HFF-Myc (cell line): Measurements from ENCODE around the gene MATN1.

Source experiments
- DNase-seq: peaks from one replicate; pipeline ENCODE4 v3.0.0-alpha.2; 2011; ENCODE audit warnings: low read depth; ENCODE audit errors: extremely low read depth
- H3K4me3 ChIP-seq: replicated peaks from 2 replicates; pipeline ENCODE4 v1.5.1; 2011; ENCODE audit warnings: low read depth, mild to moderate bottlenecking, control low read depth, low read length
- TF ChIP-seq, protein P1 (sequence below): IDR thresholded peaks from 2 replicates; pipeline ENCODE4 v1.5.1; 2012; ENCODE audit warnings: mild to moderate bottlenecking, low read depth, low read length, control low read depth; ENCODE audit errors: missing control alignments

MATN1 gene

GRCh38 chr1:30687886-30688285 is 35.5 kb downstream of the MATN1 start:
- no peak for DNase-seq
- H3K4me3 ChIP-seq: no peak overlapping the region
- TF ChIP-seq, protein P1, sequence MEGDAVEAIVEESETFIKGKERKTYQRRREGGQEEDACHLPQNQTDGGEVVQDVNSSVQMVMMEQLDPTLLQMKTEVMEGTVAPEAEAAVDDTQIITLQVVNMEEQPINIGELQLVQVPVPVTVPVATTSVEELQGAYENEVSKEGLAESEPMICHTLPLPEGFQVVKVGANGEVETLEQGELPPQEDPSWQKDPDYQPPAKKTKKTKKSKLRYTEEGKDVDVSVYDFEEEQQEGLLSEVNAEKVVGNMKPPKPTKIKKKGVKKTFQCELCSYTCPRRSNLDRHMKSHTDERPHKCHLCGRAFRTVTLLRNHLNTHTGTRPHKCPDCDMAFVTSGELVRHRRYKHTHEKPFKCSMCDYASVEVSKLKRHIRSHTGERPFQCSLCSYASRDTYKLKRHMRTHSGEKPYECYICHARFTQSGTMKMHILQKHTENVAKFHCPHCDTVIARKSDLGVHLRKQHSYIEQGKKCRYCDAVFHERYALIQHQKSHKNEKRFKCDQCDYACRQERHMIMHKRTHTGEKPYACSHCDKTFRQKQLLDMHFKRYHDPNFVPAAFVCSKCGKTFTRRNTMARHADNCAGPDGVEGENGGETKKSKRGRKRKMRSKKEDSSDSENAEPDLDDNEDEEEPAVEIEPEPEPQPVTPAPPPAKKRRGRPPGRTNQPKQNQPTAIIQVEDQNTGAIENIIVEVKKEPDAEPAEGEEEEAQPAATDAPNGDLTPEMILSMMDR: no peak

GRCh38 chr1:30686236-30686935 is 37.0 kb downstream of the MATN1 start:
- H3K4me3 ChIP-seq: no peak overlapping the region
- no peak for DNase-seq
- TF ChIP-seq, protein P1: no peak

- no peak overlapping the region for H3K4me3 ChIP-seq
- TF ChIP-seq, protein P1: no peak
- no peak for DNase-seq
These were observed 37.6 kb downstream of the MATN1 start for GRCh38 chr1:30685796-30686165.

GRCh38 chr1:30684881-30685795 is 38.2 kb downstream of the MATN1 start:
- TF ChIP-seq, protein P1: no peak
- no peak overlapping the region for H3K4me3 ChIP-seq
- no peak for DNase-seq

DNA sequence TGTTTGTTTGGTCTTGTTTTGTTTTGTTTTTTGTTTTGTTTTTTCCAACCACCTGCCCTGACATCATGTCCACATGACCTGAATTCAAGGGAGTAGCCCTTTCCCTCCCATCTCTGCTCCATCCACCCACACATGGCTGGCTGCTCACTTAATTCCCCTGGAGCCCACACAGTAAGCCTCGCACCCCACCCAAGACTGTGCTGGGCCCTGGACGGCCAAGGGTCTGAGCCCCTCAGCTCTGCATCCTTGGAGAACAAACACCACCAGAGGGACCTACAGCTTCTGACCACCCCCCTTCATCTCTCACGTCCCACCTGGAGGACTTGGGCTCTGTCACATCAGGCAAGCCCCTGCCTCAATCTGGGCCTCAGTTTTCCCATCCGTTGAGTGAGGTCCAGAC is 39.1 kb downstream of the MATN1 start:
- H3K4me3 ChIP-seq: no peak overlapping the region
- DNase-seq: no peak
- TF ChIP-seq, protein P1: no peak

DNA sequence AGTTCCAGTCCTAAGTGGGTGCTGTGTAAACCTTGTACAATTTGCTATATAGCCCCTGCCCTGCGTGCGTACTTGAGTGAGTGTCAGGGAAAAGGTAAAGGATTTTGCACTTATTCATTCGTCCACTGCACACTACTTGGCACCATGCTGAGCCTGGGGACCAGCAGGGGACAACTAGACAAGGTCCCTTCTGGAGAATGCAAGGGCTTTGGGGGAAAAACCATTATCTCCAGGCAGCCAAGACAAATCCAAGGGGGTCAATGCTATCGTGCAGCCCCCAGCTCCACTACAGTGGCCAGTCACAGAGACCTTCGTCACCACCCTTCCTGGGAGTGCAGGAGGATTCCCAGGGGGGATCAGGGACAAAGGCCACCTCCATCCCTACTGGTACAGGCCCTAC is 39.7 kb downstream of the MATN1 start:
- DNase-seq: no peak
- no peak overlapping the region for H3K4me3 ChIP-seq
- TF ChIP-seq, protein P1: no peak
